Ovary (tissue), 9 donors: ENCODE measurements around the gene CD3E. TPM values are rescaled to one million over a fixed set of nuclear protein-coding genes. Genes with fewer than 3 reads are reported as not detected.

Source experiments
- DNase-seq, 5 donors: peaks; one replicate each; pipeline ENCODE4 v3.0.0-alpha.2; 2019 to 2020
- H3K27ac ChIP-seq, 2 donors: fragments of 200-600 bp; one replicate each; pipeline versions ENCODE4 v1.5.1 to v1.8.0; 2019 to 2022
- H3K27me3 ChIP-seq: fragments of 200-600 bp; one replicate; pipeline ENCODE4 v1.8.0; 2022
- H3K36me3 ChIP-seq: fragments of 200-600 bp; sonication (generic); one replicate; pipeline ENCODE4 v1.5.1; 2019
- H3K4me1 ChIP-seq: one replicate; pipeline ENCODE4 v1.8.1; 2013; ENCODE audit warnings: mild to moderate bottlenecking, moderate library complexity; ENCODE audit not compliant: insufficient read depth
- H3K4me3 ChIP-seq: fragments of 200-600 bp; sonication (generic); one replicate; pipeline ENCODE4 v1.5.1; 2017
- H3K9me3 ChIP-seq, 2 donors: fragments of 200-600 bp in 1 of 2; sonication (generic) in 1 of 2; one replicate each; pipeline versions ENCODE4 v1.5.1 to v1.8.1; 2013 to 2019; ENCODE audit warnings: mild to moderate bottlenecking in 1 of 2, moderate library complexity in 1 of 2
- CTCF ChIP-seq, 3 donors: fragments of 450-650 bp in 2 of 3; fragments of 200-600 bp in 1 of 3; IDR thresholded peaks; one replicate each; pipeline versions ENCODE4 v1.5.1 to v1.8.0; 2016 to 2022; ENCODE audit warnings: antibody characterized with exemption in 3 of 3, mild to moderate bottlenecking in 1 of 3
- EP300 ChIP-seq: sonication (generic); formaldehyde crosslinking; IDR thresholded peaks from one replicate; pipeline ENCODE4 v1.6.1; 2017; ENCODE audit warnings: antibody characterized with exemption
- POLR2A ChIP-seq: fragments of 450-650 bp; IDR thresholded peaks from one replicate; pipeline ENCODE4 v1.6.1; 2017; ENCODE audit warnings: antibody characterized with exemption, mild to moderate bottlenecking, moderate library complexity
- WGBS, 3 donors: extraction: QIAGEN DNeasy Blood & Tissue Kit in 1 of 3; methylation state at CpG; one replicate each; pipeline versions ENCODE4 v1.1.5 to v1.1.7; 2013 to 2017; 5-methylcytosine and 5-hydroxymethylcytosine counted together
- intact Hi-C, 4 donors: fragments of 100-400 bp; cut with DNase I; formaldehyde crosslinking; loops; one replicate each; pipeline versions ENCODE4 v1.11.0 to v1.15.1; 2022 to 2023
- polyA plus RNA-seq, 2 donors: library from polyadenylated mRNA; stranded (reverse); fragments of 200-250 nt in 1 of 2; fragments of 350-450 nt in 1 of 2; fragmentation: Illumina TruSeq in 1 of 2; extraction: RNeasy Lipid Tissue Mini Kit (QIAGEN cat#74804) in 1 of 2; gene quantifications; one replicate each; pipeline ENCODE4 v1.2.3, GENCODE V29; 2013 to 2014
- total RNA-seq, 7 donors: library from RNA; depleted of rRNA in 2 of 7; stranded (reverse); fragments of >200 nt in 2 of 7; fragmentation: NEBNext Ultra II Directional in 3 of 7; extraction: Animal tissue kit (Norgen Biotek cat#: 25700) in 3 of 7; gene quantifications; one replicate each; pipeline versions ENCODE4 v1.1.0 to v1.2.4, GENCODE V29; 2016 to 2023
- donor health status: DM: no; HTN: no; CAD: no; lungs with moderate emphysema.
- donor health status: DM: no; HTN: no; CAD: no.
- donor health status: Bipolar disorder and iron deficiency.
- donor health status: DM: yes; HTN: yes; CAD: no.
- donor health status: DM: no; HTN: no; CAD: no.
- donor health status: DM: yes; HTN: yes; CAD: no.

The CD3E gene
- total and polyA plus RNA-seq, 9 donors: 0.36 to 11.0 (median 0.80) TPM; not detected in 1

GRCh38 chr11:118267486-118267885 lies 37.0 kb upstream of the CD3E start:
- no peak for DNase-seq
- intact Hi-C loops: loop anchor here in 1 of 4 donors (5.0 kb wide), 1 partner anchor 200 kb away; no protein-coding TSS in a partner anchor
- Histone ChIP-seq H3K27me3 (no peaks in the 10 kb centered on the region), H3K9me3 (no peaks in the 10 kb centered on the region), H3K36me3 (no peaks in the 10 kb centered on the region), H3K4me1 (no peaks in the 10 kb centered on the region), H3K4me3 (no peak overlapping the region), H3K27ac (no peak overlapping the region)
- TF ChIP-seq POLR2A: no peak
- 56 to 81% (median 70%) methylated on average over 4 of the region's 4 CpGs for WGBS, 3 donors

DNA sequence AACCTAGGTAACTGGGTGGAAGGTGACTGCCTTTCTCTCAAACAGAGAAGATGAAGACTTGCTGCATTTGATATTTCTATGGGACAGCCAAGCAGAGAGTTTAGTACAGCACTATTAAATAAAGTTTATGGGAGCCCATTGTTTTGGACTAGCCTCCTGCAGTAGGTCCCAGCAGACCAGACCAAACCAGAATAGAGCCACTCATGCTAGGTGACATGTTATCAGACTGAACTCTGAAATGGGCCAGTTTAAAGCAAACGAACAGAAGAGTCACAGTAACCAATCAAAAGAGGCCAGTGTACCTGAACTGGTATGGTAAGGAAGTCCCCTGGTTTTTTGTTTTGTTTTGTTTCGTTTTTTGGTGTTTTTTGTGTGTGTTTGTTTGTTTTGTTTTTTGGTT lies 32.5 kb upstream of the CD3E start:
- H3K4me3 ChIP-seq: no peak overlapping the region
- no peak for TF ChIP-seq POLR2A
- no peak for TF ChIP-seq EP300
- no peak for TF ChIP-seq CTCF (IDR thresholded peaks at IDR 0.05)
- 47 to 67% (median 56%) methylated on average over 2 of the region's 2 CpGs for WGBS, 3 donors
- no peaks in the 10 kb centered on the region for H3K27me3 ChIP-seq
- H3K4me1 ChIP-seq: no peaks in the 10 kb centered on the region
- no peaks in the 10 kb centered on the region for H3K36me3 ChIP-seq
- H3K27ac ChIP-seq: no peak overlapping the region
- no peaks in the 10 kb centered on the region for H3K9me3 ChIP-seq
- no peak for DNase-seq
- intact Hi-C loops: no loop called here

DNA sequence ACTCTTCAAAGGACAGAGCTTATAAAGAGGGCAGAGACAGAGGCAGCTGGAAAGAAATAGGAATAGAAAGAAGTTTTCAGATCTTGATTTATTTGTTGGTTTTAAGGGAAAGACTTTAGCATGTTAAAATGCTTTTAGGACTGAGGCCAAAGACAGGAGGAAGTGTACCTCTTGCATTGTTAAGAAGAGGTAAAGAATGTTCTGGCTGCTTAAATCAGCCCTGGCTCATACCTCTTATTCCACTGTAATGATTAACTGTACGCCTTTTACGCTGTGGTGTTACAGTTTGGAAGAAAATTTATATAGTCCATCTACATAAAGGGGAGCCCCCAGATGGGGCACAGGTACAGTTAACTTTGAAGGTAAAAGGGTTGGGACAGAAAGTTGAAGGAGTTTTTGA lies 30.3 kb upstream of the CD3E start:
- TF ChIP-seq CTCF (IDR thresholded peaks at IDR 0.05) (no peak), EP300 (no peak), POLR2A (no peak)
- no peaks in the 10 kb centered on the region for H3K36me3 ChIP-seq
- WGBS, 3 donors: 70 to 78% (median 78%) methylated on average over 2 of the region's 2 CpGs
- H3K9me3 ChIP-seq: no peaks in the 10 kb centered on the region
- no peak overlapping the region for H3K27ac ChIP-seq
- DNase-seq: no peak
- no peaks in the 10 kb centered on the region for H3K27me3 ChIP-seq
- intact Hi-C loops: no loop called here
- no peaks in the 10 kb centered on the region for H3K4me1 ChIP-seq
- H3K4me3 ChIP-seq: no peak overlapping the region

DNA sequence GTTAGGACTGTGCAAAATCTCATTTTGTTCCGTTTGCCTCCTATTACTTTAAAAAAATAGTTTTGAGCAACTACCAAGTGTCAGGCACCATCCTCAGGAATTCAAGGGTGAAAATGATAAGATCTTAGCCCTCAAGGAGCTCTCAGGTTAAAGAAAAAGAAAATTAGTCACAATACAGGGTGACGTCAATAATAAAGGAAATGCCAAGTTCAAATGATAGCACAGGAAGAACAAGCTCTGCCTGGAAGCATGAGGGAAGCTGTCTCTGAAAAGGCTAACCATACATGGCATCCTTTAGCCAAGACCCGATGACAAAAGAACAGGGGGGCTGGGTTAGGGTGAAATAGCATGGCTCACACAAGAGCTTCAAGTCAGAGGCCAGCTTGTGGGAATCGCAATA lies 29.4 kb upstream of the CD3E start:
- no peaks in the 10 kb centered on the region for H3K9me3 ChIP-seq
- H3K4me1 ChIP-seq: no peaks in the 10 kb centered on the region
- no peaks in the 10 kb centered on the region for H3K36me3 ChIP-seq
- H3K4me3 ChIP-seq: no peak overlapping the region
- intact Hi-C loops: no loop called here
- TF ChIP-seq CTCF (IDR thresholded peaks at IDR 0.05): no peak
- TF ChIP-seq POLR2A: no peak
- no peak for TF ChIP-seq EP300
- H3K27ac ChIP-seq: no peak overlapping the region
- DNase-seq: no peak
- WGBS, 3 donors: 48 to 60% (median 58%) methylated on average over 4 of the region's 4 CpGs
- H3K27me3 ChIP-seq: no peaks in the 10 kb centered on the region

GRCh38 chr11:118276422-118276821 lies 28.1 kb upstream of the CD3E start:
- TF ChIP-seq CTCF (IDR thresholded peaks at IDR 0.05): no peak
- TF ChIP-seq POLR2A: no peak
- TF ChIP-seq EP300: no peak
- intact Hi-C loops: no loop called here
- no peaks in the 10 kb centered on the region for H3K36me3 ChIP-seq
- 43 to 63% (median 49%) methylated on average over 1 of the region's 1 CpG for WGBS, 3 donors
- DNase-seq: no peak
- no peak overlapping the region for H3K27ac ChIP-seq
- no peaks in the 10 kb centered on the region for H3K27me3 ChIP-seq
- H3K9me3 ChIP-seq: no peaks in the 10 kb centered on the region
- no peaks in the 10 kb centered on the region for H3K4me1 ChIP-seq
- no peak overlapping the region for H3K4me3 ChIP-seq
